VCaP (cell line): ENCODE results near the gene TRPM3.

Source experiments
- H3K27ac ChIP-seq: fragments of 450-650 bp; 2 replicates; pipeline ENCODE4 v1.5.1; 2017
- TF ChIP-seq, protein P1 (sequence below): fragments of 450-650 bp; conservative IDR thresholded peaks from 2 replicates; pipeline ENCODE4 v1.5.1; 2017; ENCODE audit warnings: mild to moderate bottlenecking, moderate library complexity

Gene TRPM3

DNA sequence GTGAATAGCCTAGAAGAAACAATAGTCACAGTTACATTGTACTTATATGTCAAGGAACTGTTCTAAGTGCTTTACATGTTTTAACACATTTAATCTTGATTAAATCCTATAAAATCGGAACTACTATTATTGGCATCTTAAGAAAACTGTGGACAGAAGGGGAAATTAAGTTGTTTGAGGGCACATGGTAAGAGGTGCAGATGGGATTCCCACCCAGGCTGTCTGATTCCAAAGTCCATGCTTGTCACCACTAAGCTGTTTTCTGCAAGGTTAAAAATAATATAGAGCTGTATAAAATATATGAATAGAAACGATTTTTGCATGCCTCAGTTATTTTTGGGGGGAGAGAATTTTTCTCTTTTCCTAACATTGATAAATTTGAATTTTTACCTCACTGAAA, 512.4 kb downstream of the TRPM3 start:
- H3K27ac ChIP-seq: no peak overlapping the region
- TF ChIP-seq, protein P1, sequence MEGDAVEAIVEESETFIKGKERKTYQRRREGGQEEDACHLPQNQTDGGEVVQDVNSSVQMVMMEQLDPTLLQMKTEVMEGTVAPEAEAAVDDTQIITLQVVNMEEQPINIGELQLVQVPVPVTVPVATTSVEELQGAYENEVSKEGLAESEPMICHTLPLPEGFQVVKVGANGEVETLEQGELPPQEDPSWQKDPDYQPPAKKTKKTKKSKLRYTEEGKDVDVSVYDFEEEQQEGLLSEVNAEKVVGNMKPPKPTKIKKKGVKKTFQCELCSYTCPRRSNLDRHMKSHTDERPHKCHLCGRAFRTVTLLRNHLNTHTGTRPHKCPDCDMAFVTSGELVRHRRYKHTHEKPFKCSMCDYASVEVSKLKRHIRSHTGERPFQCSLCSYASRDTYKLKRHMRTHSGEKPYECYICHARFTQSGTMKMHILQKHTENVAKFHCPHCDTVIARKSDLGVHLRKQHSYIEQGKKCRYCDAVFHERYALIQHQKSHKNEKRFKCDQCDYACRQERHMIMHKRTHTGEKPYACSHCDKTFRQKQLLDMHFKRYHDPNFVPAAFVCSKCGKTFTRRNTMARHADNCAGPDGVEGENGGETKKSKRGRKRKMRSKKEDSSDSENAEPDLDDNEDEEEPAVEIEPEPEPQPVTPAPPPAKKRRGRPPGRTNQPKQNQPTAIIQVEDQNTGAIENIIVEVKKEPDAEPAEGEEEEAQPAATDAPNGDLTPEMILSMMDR: no peak

DNA sequence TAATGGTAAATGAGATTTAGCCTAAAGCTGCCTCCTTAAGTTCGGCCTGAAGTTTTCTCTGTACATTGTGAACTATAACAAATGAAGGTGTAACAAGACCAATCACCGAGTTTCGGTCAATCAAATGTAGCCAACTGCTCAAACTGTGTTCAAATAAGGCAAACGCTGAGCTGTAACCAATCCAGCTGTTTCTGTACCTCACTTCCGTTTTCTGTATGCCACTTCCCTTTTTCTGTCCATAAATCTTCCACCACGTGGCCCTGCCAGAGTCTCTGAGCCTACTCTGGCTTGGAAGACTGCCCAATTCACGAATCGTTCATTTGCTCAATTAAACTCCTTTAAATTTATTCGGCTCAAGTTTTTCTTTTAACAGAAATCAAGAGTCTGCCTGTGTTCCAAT, 513.5 kb downstream of the TRPM3 start:
- H3K27ac ChIP-seq: peak overlapping the region; percentile 58
- TF ChIP-seq, protein P1: no peak

DNA sequence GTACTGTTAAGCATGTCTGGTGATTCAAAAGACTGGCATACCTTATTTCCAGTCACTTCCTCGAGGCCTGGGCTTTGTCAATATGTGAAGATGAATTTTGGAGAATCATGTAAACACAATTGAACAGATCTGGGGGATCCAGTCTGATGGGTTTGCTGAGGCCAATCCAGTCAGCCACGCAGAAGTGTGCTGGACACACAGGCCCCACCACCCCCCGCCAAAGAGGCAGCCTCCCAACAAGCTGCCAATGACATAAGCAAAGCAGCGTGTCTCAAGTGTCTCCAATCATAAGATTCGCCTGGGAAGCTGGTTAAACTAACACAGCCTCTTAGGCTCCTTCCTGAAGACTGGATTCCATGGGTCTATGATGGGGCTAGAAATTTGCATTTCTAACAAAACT, 514.1 kb downstream of the TRPM3 start:
- peak overlapping the region; percentile 58 for H3K27ac ChIP-seq
- TF ChIP-seq, protein P1: no peak

DNA sequence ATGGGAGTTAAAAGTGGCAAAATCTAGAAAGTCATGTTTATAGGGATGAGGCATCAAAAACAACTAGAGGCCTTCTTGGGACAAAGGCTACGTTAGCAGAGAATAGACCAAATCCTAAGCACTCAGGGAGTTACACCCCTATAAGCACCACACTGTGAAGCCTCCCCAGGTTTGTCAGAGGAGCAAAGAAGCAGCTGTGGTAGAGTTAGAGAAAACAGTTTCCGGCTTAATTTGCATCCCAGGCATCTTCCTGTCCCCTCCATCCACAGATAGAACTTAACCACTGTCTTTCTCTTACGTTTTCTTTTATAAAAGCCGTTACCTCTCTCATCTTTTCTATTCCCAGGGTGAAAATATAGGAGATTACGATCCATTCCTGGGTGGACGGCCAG, 518.4 kb downstream of the TRPM3 start:
- TF ChIP-seq, protein P1: no peak
- no peak overlapping the region for H3K27ac ChIP-seq

DNA sequence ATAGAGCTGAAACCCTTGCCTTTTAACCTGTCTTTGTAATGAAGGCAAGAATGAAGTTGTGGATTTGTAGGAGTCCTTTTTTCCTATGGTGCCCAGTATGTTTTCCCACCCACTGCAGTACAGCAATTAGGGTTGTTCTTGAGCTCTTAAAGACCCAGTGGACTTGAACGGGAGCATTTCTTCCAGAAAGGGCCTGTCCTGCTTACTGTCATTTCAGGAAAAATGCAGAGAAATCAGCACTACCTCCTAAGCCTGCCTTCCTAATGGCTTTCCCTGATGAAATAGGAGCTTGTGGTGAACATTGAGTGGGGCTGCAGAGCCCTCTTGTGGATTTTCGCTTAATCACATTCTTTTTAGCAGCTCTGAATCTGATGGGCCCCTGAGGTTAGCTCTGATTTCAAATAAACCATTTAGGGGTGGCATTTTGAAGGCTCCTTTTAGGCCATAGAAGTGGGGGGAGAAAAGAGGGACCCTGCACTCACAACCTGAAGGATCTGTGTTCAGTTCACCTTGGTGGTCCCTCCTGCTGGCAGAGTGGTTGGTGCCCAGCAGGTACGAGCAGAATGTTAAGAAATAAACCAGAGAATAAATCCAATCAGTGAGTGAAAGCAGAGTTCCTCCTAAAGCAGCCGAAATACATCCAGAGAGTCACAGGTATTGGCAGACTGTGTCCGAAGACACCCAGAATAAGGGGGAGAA, 519.0 kb downstream of the TRPM3 start:
- TF ChIP-seq, protein P1: peak; percentile 81
- H3K27ac ChIP-seq: peak overlapping the region; percentile 62

DNA sequence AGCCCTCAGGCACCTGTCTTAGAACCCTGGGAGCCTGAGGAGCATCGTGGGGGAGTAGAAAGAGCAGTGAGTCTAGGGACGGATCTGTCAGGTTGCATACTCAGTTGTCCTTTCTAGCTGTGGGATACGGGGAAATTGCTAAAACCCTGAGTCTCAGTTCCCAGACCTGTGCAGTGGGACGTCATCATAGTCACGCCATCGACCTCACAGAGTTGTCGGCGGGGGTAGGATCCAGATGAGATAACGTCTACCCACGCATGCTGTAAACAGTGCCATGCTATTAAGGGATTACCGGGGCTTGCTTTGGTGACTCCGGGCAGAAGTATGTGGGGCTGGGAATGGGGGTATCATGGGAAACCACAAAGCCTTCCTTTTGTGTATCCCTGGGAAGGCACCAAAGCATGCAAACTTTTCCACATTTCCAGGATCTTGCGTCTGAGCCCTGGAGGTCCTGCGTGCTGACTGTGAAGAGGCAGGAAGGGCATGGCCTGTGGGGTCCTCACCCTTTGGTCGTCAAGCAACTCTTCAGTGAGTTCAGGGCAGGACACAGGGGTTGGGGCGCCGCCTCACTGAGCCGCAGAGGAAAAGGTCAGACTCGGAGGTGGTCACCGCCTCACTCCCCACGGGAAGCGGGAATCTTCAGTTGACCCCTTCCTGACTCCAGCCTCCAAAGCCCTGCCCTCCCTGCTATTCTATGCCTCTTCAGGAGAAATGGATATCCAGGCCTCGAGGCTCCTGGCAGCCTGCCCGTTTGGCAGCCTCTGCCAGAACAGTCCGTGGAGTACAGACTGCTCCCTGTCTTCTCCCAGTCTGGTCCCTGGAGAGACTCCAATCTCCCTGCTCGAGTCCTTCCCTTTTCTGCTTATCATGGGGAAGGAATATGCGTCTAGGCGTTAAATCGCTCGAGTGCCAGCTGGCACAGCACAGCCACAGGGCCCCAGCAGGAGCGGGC, 520.1 kb downstream of the TRPM3 start:
- peak overlapping the region; percentile 62 for H3K27ac ChIP-seq
- TF ChIP-seq, protein P1: no peak

DNA sequence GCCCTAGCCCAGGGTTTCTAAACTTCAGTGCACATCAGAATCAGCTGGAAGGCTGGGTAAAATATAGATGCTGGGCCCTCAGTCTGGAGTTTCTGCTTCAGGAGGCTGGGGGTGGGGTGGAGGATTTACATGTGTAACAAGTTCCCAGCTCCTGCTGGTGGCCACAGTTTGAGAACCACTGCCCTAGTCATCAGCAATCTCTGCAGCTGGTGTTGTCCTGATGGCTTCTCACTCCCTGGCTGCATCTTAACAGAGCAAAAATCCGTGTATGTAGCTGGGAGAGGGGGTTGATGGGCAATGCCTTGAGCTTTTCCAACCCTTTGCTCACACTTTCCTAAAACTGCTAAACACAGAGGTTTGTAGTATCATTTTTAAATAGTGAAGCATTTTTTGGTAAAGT, 520.9 kb downstream of the TRPM3 start:
- no peak overlapping the region for H3K27ac ChIP-seq
- TF ChIP-seq, protein P1: no peak
